ENCODE results near the gene PPT1. TPM values are rescaled to one million over a fixed set of nuclear protein-coding genes. Genes with fewer than 3 reads are reported as not detected.

The PPT1 gene
- total RNA-seq = 42.3 and 54.3 TPM in 2 replicates

GRCh38 chr1:40096977-40097782, at the start of gene PPT1:
TSS of gene PPT1 (minus strand) at chr1:40097252. CDS start at chr1:40097238, 14 bp downstream.

GRCh38 chr1:40040511-40041465, 56.3 kb downstream of the PPT1 start, which contains the start of gene CAP1:
TSS of gene CAP1 (plus strand) at chr1:40040729. CDS start at chr1:40059347, 18,618 bp downstream.

Other genes starting within 250 kb of the PPT1 start
- 18.7 and 24.4 TPM in 2 replicates for gene TRIT1, start 213.7 kb downstream of the PPT1 start, total RNA-seq
- 0.37 TPM in 1 of 2 replicates, not detected in the other for gene MYCL, start 195.3 kb downstream of the PPT1 start, total RNA-seq
- 6.2 and 16.6 TPM in 2 replicates for gene MFSD2A, start 142.1 kb downstream of the PPT1 start, total RNA-seq
- gene CAP1, start 56.5 kb downstream of the PPT1 start, total RNA-seq = 319 and 421 TPM in 2 replicates
- 17.3 and 23.5 TPM in 2 replicates for gene RLF, start 64.1 kb upstream of the PPT1 start, total RNA-seq
- gene TMCO2, start 150.7 kb upstream of the PPT1 start, total RNA-seq = not detected in 2 replicates
- gene ZMPSTE24, start 161.0 kb upstream of the PPT1 start, total RNA-seq = 47.8 and 56.5 TPM in 2 replicates
- gene COL9A2, start 220.0 kb upstream of the PPT1 start, total RNA-seq = 0.59 and 0.73 TPM in 2 replicates

Measured in subcutaneous preadipocyte (primary cell).